Naive thymus-derived CD8-positive, alpha-beta T cell (primary cell): ENCODE measurements around the gene NAGLU. TPM values are rescaled to one million over a fixed set of nuclear protein-coding genes. Genes with fewer than 3 reads are reported as not detected.

Experiments used
- ATAC-seq, 2 donors: fragments of 150-1000 bp; cut with Tn5 transposase in 1 of 2; sonication (Bioruptor Pico), chemical (Tn5 transposase) in 1 of 2; 1 replicate in 1 of 2; 2 replicates in 1 of 2; pipeline ENCODE4 v1.10.0; 2021; ENCODE audit warnings: mild to moderate bottlenecking in 2 of 2, moderate library complexity in 2 of 2
- POLR2A ChIA-PET: fragments of 350-600 bp; sonication (Branson Sonifier 250); formaldehyde crosslinking; loops from one replicate; lab custom pipeline; 2021; ENCODE audit warnings: antibody characterized with exemption; lab: Charles Lee
- DNase-seq, 10 donors: peaks; one replicate each; pipeline versions ENCODE4 v3.0.0 to v3.0.0-alpha.2; 2020 to 2022
- H3K27ac Mint-ChIP-seq, 10 donors: one replicate each; pipeline ENCODE4 v1.8.0; 2020 to 2022; ENCODE audit warnings: mild to moderate bottlenecking in 10 of 10, mixed read lengths in 10 of 10, moderate library complexity in 4 of 10, inconsistent platforms in 1 of 10
- H3K27me3 Mint-ChIP-seq, 5 donors: one replicate each; pipeline ENCODE4 v1.8.0; 2021 to 2022; ENCODE audit warnings: mixed read lengths in 5 of 5
- H3K36me3 Mint-ChIP-seq, 3 donors: one replicate each; pipeline ENCODE4 v1.8.0; 2020 to 2022; ENCODE audit warnings: mixed read lengths in 3 of 3, mild to moderate bottlenecking in 2 of 3, inconsistent platforms in 1 of 3
- H3K4me1 Mint-ChIP-seq, 4 donors: one replicate each; pipeline ENCODE4 v1.8.0; 2021 to 2022; ENCODE audit warnings: mixed read lengths in 4 of 4
- H3K4me3 Mint-ChIP-seq, 10 donors: one replicate each; pipeline ENCODE4 v1.8.0; 2020 to 2022; ENCODE audit warnings: mild to moderate bottlenecking in 10 of 10, mixed read lengths in 10 of 10, moderate library complexity in 6 of 10, inconsistent platforms in 1 of 10
- H3K9me3 Mint-ChIP-seq, 9 donors: one replicate each; pipeline ENCODE4 v1.8.0; 2020 to 2022; ENCODE audit warnings: mixed read lengths in 9 of 9, mild to moderate bottlenecking in 3 of 9, inconsistent platforms in 1 of 9, moderate library complexity in 1 of 9
- microRNA-seq: library from miRNA; unstranded; fragments of <30 nt; microRNA quantifications from one replicate; pipeline ENCODE4 v1.2.0, GENCODE V29; 2022; ENCODE audit warnings: borderline microRNAs expressed
- polyA plus RNA-seq, 3 donors: library from polyadenylated mRNA; unstranded; fragments of 300-500 nt; fragmentation: Illumina TruSeq; gene quantifications; one replicate each; pipeline ENCODE4 v1.2.3, GENCODE V29; 2021
- total RNA-seq, 8 experiments: library from RNA in 2 of 8; stranded (reverse) in 2 of 8; gene quantifications; one replicate each; pipeline ENCODE4 v1.2.3 and lab custom pipeline; 2021 to 2026

The NAGLU gene
- total and polyA plus RNA-seq, 5 experiments from 2014 or later: 8.0 to 28.5 (median 16.2) TPM

GRCh38 chr17:42586514-42587230 lies 50.6 kb downstream of the NAGLU start:
- no peaks in the 10 kb centered on the region for H3K9me3 Mint-ChIP-seq
- peaks cover 0 to 100% (median 9%) of the 10 kb centered on the region in 3 donors for H3K36me3 Mint-ChIP-seq
- H3K27me3 Mint-ChIP-seq: no peaks in the 10 kb centered on the region
- POLR2A ChIA-PET: interaction anchor here (0.5 to 1.0 kb wide), 4 partner anchors 18 to 220 kb away, joined by 3 to 4 read pairs (median 3); partner anchors contain the start of gene RETREG3
- no peak for DNase-seq
- H3K27ac Mint-ChIP-seq: peak overlapping the region in 7 of 10 donors; percentile 31 to 79 (median 53)
- peaks cover 3 to 9% (median 7%) of the 10 kb centered on the region in 4 donors for H3K4me1 Mint-ChIP-seq
- no peak for ATAC-seq
- no peak overlapping the region for H3K4me3 Mint-ChIP-seq

- no peak overlapping the region for H3K4me3 Mint-ChIP-seq
- H3K36me3 Mint-ChIP-seq: peaks cover 0 to 83% (median 8%) of the 10 kb centered on the region in 3 donors
- DNase-seq (no peak), ATAC-seq (no peak)
- H3K27me3 Mint-ChIP-seq: no peaks in the 10 kb centered on the region
- peak overlapping the region in 3 of 10 donors; percentile 20 to 53 (median 25) for H3K27ac Mint-ChIP-seq
- POLR2A ChIA-PET: interaction anchor here (0.7 to 1.6 kb wide), 4 partner anchors 19 to 77 kb away, joined by 3 to 5 read pairs (median 3); partner anchors contain the start of genes RETREG3 and TUBG1
- H3K4me1 Mint-ChIP-seq: peaks cover 6 to 19% (median 13%) of the 10 kb centered on the region in 4 donors
- no peaks in the 10 kb centered on the region for H3K9me3 Mint-ChIP-seq
Measured at GRCh38 chr17:42590886-42591285, 54.8 kb downstream of the NAGLU start.

GRCh38 chr17:42591411-42591810 lies 55.4 kb downstream of the NAGLU start:
- POLR2A ChIA-PET: interaction anchor here (0.7 to 1.6 kb wide), 4 partner anchors 18 to 77 kb away, joined by 3 to 5 read pairs (median 3); partner anchors contain the start of genes RETREG3 and TUBG1
- DNase-seq: no peak
- Mint-ChIP-seq H3K36me3 (peaks cover 0 to 80% (median 8%) of the 10 kb centered on the region in 3 donors), H3K27ac (no peak overlapping the region), H3K4me3 (no peak overlapping the region), H3K4me1 (peaks cover 7 to 21% (median 14%) of the 10 kb centered on the region in 4 donors), H3K9me3 (no peaks in the 10 kb centered on the region), H3K27me3 (no peaks in the 10 kb centered on the region)
- ATAC-seq: no peak

Small RNA genes lying within 50 kb of the gene (microRNA-seq; reads per million reads assigned to microRNA genes)
- gene MIR5010 (1.4 reads per million), gene MIR548AT (not detected)

Other genes with a start within 250 kb of the NAGLU start
- 100 to 1,000 TPM; 117 to 122 TPM for gene STAT5A, start 247.7 kb upstream of the NAGLU start, total RNA-seq
- gene STAT5A, start 247.7 kb upstream of the NAGLU start, polyA plus RNA-seq: 100 to 1,000 TPM in 1 of 3 donors, 10 to 100 TPM in 2; 59.6 to 115 (median 89.1) TPM
- 100 to 1,000 TPM; 130 to 135 TPM for gene STAT3, start 147.8 kb upstream of the NAGLU start, total RNA-seq
- gene STAT3, start 147.8 kb upstream of the NAGLU start, polyA plus RNA-seq: 100 to 1,000 TPM; 129 to 154 (median 153) TPM
- gene CAVIN1, start 113.0 kb upstream of the NAGLU start, total RNA-seq: not detected
- under 1 TPM in 1 of 3 donors, not detected in 2; 0.03 TPM for gene CAVIN1, start 113.0 kb upstream of the NAGLU start, polyA plus RNA-seq
- gene ATP6V0A1, start 77.4 kb upstream of the NAGLU start, total RNA-seq: 10 to 100 TPM; 18.3 to 19.1 TPM
- 10 to 100 TPM in 2 of 3 donors, 1 to 10 TPM in 1; 4.1 to 12.6 (median 10.3) TPM for gene ATP6V0A1, start 77.4 kb upstream of the NAGLU start, polyA plus RNA-seq
- gene HSD17B1, start 16.7 kb downstream of the NAGLU start, total RNA-seq: 1 to 10 TPM; 1.4 to 2.1 TPM
- gene HSD17B1, start 16.7 kb downstream of the NAGLU start, polyA plus RNA-seq: under 1 TPM; 0.18 to 0.98 (median 0.24) TPM
- 10 to 100 TPM; 67.0 to 72.3 TPM for gene COASY, start 25.9 kb downstream of the NAGLU start, total RNA-seq
- 10 to 100 TPM; 48.3 to 67.9 (median 65.5) TPM for gene COASY, start 25.9 kb downstream of the NAGLU start, polyA plus RNA-seq
- 10 to 100 TPM; 58.2 to 67.8 TPM for gene MLX, start 30.9 kb downstream of the NAGLU start, total RNA-seq
- gene MLX, start 30.9 kb downstream of the NAGLU start, polyA plus RNA-seq: 10 to 100 TPM; 24.6 to 47.1 (median 25.0) TPM
- 1 to 10 TPM; 3.3 to 4.6 TPM for gene PSMC3IP, start 41.5 kb downstream of the NAGLU start, total RNA-seq
- gene PSMC3IP, start 41.5 kb downstream of the NAGLU start, polyA plus RNA-seq: 1 to 10 TPM in 1 of 3 donors, under 1 TPM in 2; 0.69 to 1.1 (median 0.71) TPM
- gene RETREG3, start 73.1 kb downstream of the NAGLU start, total RNA-seq: 100 to 1,000 TPM; 139 to 147 TPM
- gene RETREG3, start 73.1 kb downstream of the NAGLU start, polyA plus RNA-seq: 100 to 1,000 TPM; 119 to 131 (median 122) TPM
- gene TUBG1, start 73.4 kb downstream of the NAGLU start, total RNA-seq: 10 to 100 TPM; 12.7 to 16.3 TPM
- gene TUBG1, start 73.4 kb downstream of the NAGLU start, polyA plus RNA-seq: 10 to 100 TPM in 1 of 3 donors, 1 to 10 TPM in 2; 6.7 to 10.3 (median 7.8) TPM
- gene TUBG2, start 123.0 kb downstream of the NAGLU start, total RNA-seq: 10 to 100 TPM; 18.1 to 22.1 TPM
- 1 to 10 TPM; 4.9 to 6.9 (median 6.0) TPM for gene TUBG2, start 123.0 kb downstream of the NAGLU start, polyA plus RNA-seq
- gene PLEKHH3, start 140.8 kb downstream of the NAGLU start, total RNA-seq: not detected
- not detected for gene PLEKHH3, start 140.8 kb downstream of the NAGLU start, polyA plus RNA-seq
- gene CCR10, start 145.6 kb downstream of the NAGLU start, total RNA-seq: 1 to 10 TPM; 1.3 to 1.7 TPM
- gene CCR10, start 145.6 kb downstream of the NAGLU start, polyA plus RNA-seq: 1 to 10 TPM in 1 of 3 donors, under 1 TPM in 2; 0.68 to 1.8 (median 0.75) TPM
- gene CNTNAP1, start 146.3 kb downstream of the NAGLU start, total RNA-seq: 1 to 10 TPM; 2.7 to 3.0 TPM
- under 1 TPM in 1 of 3 donors, not detected in 2; 0.05 TPM for gene CNTNAP1, start 146.3 kb downstream of the NAGLU start, polyA plus RNA-seq
- gene EZH1, start 208.8 kb downstream of the NAGLU start, total RNA-seq: 100 to 1,000 TPM; 186 to 197 TPM
- gene EZH1, start 208.8 kb downstream of the NAGLU start, polyA plus RNA-seq: 10 to 100 TPM; 30.6 to 44.6 (median 32.0) TPM
- gene RAMP2, start 225.0 kb downstream of the NAGLU start, total RNA-seq: not detected
- not detected for gene RAMP2, start 225.0 kb downstream of the NAGLU start, polyA plus RNA-seq
- 10 to 100 TPM; 51.0 to 55.2 TPM for gene VPS25, start 237.2 kb downstream of the NAGLU start, total RNA-seq
- 10 to 100 TPM; 43.9 to 64.5 (median 56.3) TPM for gene VPS25, start 237.2 kb downstream of the NAGLU start, polyA plus RNA-seq
- under 1 TPM; 0.27 to 0.62 TPM for gene WNK4, start 244.4 kb downstream of the NAGLU start, total RNA-seq
- under 1 TPM in 1 of 3 donors, not detected in 2; 0.09 TPM for gene WNK4, start 244.4 kb downstream of the NAGLU start, polyA plus RNA-seq